Measurements from ENCODE around the gene HEXIM2. TPM values are rescaled to one million over a fixed set of nuclear protein-coding genes. Genes with fewer than 3 reads are reported as not detected.
"Not testable (repeated sequence)": the region's sequence is repeated elsewhere in the genome, so short reads cannot be mapped to it uniquely, and the experiment has no call there.

The HEXIM2 gene
- total and polyA plus RNA-seq, 2 experiments from 2014 or later: 17.6 to 22.3 TPM

DNA sequence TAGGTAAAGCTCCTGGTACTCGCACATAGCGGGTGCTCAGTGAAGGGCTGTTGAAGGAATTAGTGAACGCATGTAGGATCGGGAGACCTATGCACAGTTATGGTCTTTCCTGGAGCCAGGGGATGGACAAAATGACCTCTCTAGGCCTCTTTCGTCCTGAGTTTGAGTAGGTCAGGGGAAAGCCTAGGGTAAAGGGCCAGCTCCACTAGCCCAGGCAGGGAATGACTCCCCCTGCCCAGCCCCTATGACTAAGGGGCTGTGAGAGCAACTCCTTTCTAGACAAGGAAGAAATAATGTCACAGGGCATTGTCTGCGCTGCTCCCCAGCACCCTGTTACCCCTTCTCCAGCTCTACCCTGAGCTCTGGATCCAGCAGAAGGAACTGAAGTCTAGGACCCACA is 35.4 kb downstream of the HEXIM2 start:
- peak overlapping the region; percentile 79 for H3K27ac ChIP-seq
- DNase-seq (ENCODE audit: low read depth in 1 of 2, low spot score in 1 of 2): no peak
- H3K4me3 ChIP-seq: no peak overlapping the region
- H3K36me3 ChIP-seq: no peaks in the 10 kb centered on the region
- no peaks in the 10 kb centered on the region for H3K27me3 ChIP-seq
- H3K4me1 ChIP-seq (ENCODE audit: low read depth): peaks cover 6% of the 10 kb centered on the region
- TF ChIP-seq, protein P1, sequence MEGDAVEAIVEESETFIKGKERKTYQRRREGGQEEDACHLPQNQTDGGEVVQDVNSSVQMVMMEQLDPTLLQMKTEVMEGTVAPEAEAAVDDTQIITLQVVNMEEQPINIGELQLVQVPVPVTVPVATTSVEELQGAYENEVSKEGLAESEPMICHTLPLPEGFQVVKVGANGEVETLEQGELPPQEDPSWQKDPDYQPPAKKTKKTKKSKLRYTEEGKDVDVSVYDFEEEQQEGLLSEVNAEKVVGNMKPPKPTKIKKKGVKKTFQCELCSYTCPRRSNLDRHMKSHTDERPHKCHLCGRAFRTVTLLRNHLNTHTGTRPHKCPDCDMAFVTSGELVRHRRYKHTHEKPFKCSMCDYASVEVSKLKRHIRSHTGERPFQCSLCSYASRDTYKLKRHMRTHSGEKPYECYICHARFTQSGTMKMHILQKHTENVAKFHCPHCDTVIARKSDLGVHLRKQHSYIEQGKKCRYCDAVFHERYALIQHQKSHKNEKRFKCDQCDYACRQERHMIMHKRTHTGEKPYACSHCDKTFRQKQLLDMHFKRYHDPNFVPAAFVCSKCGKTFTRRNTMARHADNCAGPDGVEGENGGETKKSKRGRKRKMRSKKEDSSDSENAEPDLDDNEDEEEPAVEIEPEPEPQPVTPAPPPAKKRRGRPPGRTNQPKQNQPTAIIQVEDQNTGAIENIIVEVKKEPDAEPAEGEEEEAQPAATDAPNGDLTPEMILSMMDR (IDR thresholded peaks at IDR 0.05; ENCODE audit: low read depth, low read length): no peak
- H3K9me3 ChIP-seq (ENCODE audit: low read depth): no peaks in the 10 kb centered on the region

DNA sequence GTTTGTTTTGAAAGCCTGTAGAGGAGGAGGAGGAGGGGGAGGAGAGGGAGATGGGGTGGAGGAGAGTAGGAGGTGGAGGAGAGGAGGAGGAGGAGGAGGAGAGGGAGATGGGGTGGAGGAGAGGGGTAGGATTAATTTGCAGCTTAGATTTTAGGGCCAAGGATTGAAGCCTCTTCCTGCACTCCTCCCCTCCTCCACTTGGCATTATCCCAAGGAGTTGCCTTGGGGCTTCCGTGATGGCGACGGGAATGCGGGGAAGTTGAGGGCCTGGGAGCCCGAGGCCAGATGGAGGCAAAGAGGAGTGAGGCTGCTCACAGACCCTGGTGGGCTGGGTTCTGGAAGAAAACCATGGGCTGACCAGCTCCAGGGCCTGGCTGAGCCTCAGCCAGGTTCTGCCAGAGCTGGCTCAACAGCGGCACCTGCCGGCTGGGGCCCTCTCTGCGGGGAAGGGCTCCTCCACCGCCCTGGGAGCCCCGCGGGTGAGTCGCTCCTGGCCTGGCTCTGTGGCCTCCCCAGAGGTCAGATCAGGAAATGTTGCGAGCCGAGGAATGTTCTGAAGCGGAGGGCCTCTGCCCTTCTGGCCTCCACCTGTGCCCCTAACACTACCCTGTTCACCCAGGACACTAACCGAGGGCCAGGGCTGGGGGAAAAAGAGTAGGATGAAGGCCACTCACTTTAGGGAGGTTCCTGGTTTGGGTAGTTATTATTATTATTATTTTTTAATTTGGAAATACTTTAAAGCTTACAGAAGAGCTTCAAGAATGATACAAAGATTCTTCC is 36.1 kb downstream of the HEXIM2 start:
- no peaks in the 10 kb centered on the region for H3K27me3 ChIP-seq
- peak; percentile 93 to 94 for DNase-seq (ENCODE audit: low read depth in 1 of 2, low spot score in 1 of 2)
- H3K4me1 ChIP-seq (ENCODE audit: low read depth): peaks cover 6% of the 10 kb centered on the region
- TF ChIP-seq, protein P1 (IDR thresholded peaks at IDR 0.05; ENCODE audit: low read depth, low read length): peak; percentile 99
- peak overlapping the region; percentile 79 for H3K27ac ChIP-seq
- H3K36me3 ChIP-seq: no peaks in the 10 kb centered on the region
- no peak overlapping the region for H3K4me3 ChIP-seq
- H3K9me3 ChIP-seq (ENCODE audit: low read depth): no peaks in the 10 kb centered on the region

DNA sequence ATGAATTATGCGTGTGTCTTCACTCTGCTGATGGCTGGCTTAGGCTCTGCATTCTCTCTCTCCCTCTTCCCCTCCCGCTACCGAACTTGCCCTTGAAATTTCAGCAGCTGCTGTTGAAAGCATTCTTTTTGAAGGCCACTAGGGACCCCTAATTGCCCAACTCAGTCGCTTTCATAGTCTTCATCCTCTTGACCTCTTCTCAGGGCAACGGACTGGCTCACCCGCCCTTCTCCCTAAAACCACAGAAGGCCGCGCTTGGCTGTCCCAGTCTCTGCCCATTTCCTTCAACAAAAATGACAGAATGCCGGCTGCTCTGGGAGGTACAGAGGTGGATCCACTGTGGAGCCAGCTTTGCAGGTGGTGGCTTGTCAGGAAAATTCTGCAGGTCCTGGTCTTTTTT is 39.0 kb downstream of the HEXIM2 start:
- peak in 1 of 2 donors; percentile 70 for DNase-seq (ENCODE audit: low read depth in 1 of 2, low spot score in 1 of 2)
- H3K27me3 ChIP-seq: no peaks in the 10 kb centered on the region

DNA sequence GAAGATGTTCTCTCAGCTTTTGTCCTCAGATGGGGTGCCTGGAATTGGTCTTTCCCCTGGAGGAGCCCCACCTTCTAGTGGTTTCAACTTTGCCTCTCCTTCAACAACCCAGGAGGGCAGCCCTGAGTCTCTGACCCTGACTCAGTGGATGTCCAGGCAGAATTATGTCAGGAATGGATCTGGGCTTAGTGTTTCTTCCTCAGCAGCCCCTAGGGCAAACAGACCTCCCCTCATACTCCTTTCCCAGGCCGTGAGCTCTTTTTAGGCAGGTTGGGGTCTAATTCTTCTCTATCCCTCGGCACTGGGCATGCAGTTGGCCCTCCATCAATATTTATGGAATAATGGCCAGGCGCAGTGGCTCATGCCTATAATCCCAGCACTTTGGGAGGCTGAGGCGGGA is 39.8 kb downstream of the HEXIM2 start:
- Histone ChIP-seq H3K27me3 (no peaks in the 10 kb centered on the region), H3K36me3 (no peaks in the 10 kb centered on the region), H3K4me3 (no peak overlapping the region), H3K27ac (no peak overlapping the region), H3K9me3 (ENCODE audit: low read depth) (no peaks in the 10 kb centered on the region), H3K4me1 (ENCODE audit: low read depth) (peaks cover 6% of the 10 kb centered on the region)
- DNase-seq (ENCODE audit: low read depth in 1 of 2, low spot score in 1 of 2): no peak
- TF ChIP-seq, protein P1 (IDR thresholded peaks at IDR 0.05; ENCODE audit: low read depth, low read length): no peak

More for the DNA sequence above, 39.0 kb downstream of the HEXIM2 start:
- Histone ChIP-seq H3K27ac (no peak overlapping the region), H3K9me3 (ENCODE audit: low read depth) (no peaks in the 10 kb centered on the region), H3K36me3 (no peaks in the 10 kb centered on the region), H3K4me1 (ENCODE audit: low read depth) (peaks cover 6% of the 10 kb centered on the region), H3K4me3 (no peak overlapping the region)
- TF ChIP-seq, protein P1 (IDR thresholded peaks at IDR 0.05; ENCODE audit: low read depth, low read length): no peak

DNA sequence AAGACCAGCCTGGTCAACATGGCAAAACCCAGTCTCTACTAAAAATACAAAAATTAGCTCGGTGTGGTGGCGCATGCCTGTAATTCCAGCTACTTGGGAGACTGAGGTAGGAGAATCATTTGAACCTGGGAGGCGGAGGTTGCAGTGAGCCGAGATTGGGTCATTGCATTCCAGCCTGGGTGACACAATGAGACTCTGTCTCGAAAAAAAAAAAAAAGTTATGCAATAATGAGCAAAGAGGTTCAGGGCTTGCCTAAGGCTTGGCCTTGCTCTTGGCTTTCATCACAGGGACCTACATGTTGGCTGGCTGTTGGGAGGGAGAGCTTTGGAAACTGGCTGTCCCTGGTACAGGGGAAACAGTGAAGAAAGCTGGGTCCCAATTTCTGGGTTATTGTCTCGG is 40.2 kb downstream of the HEXIM2 start:
- not testable (repeated sequence) for H3K36me3 ChIP-seq; H3K27me3 ChIP-seq; H3K9me3 ChIP-seq (ENCODE audit: low read depth); H3K4me1 ChIP-seq (ENCODE audit: low read depth); H3K27ac ChIP-seq; H3K4me3 ChIP-seq
- DNase-seq (ENCODE audit: low read depth in 1 of 2, low spot score in 1 of 2): peak in 1 of 2 donors; percentile 81

DNA sequence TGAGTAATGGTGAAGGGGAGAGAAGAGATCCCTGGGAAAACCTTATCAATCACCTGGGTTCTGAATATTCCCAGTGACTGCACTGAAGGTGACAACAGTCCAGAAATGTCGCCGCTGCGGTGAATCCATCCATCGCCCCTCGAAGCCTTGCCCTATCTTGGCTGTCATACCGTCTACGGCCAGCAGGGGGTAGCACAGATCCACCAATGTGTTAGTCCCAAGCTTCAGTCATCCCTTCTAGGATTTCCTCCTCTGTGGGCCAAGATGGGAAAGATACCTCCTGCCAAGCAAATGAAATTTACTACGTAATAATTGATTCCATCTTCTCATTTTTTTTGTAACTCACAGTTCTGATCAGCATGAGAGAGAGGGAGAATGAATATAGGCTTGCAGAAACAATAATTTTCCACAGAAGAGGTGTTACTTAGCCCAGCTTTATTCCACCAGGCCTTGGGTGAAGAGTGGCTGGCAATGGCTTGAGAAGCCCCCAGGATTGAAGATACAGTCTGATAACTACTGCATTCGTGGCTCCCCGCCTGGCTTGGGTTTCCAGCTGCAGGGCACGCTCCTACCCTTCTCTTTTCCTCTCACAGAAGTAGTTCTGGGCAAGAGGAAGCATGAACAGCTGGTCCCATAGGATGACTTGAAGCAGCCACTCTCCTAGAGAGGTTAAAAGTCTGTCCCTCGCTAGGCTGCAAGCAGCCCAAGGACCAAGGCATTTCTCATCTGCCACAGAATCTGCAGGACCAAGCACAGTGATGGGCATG is 57.4 kb downstream of the HEXIM2 start:
- Histone ChIP-seq H3K4me3 (no peak overlapping the region), H3K36me3 (no peaks in the 10 kb centered on the region), H3K9me3 (ENCODE audit: low read depth) (no peaks in the 10 kb centered on the region), H3K27me3 (peaks cover 62% of the 10 kb centered on the region), H3K27ac (no peak overlapping the region), H3K4me1 (ENCODE audit: low read depth) (no peaks in the 10 kb centered on the region)
- peak; percentile 85 to 86 for DNase-seq (ENCODE audit: low read depth in 1 of 2, low spot score in 1 of 2)
- TF ChIP-seq, protein P1 (IDR thresholded peaks at IDR 0.05; ENCODE audit: low read depth, low read length): peak; percentile 90

Data from cardiac muscle cell (in vitro differentiated cells and primary cell).